GM19452 (cell line): Measurements from ENCODE around the gene CXorf66.
"Not testable (repeated sequence)": the region's sequence is repeated elsewhere in the genome, so short reads cannot be mapped to it uniquely, and the experiment has no call there.

Experiments
- ATAC-seq: cut with Tn5 transposase; IDR thresholded peaks from one replicate; pipeline ENCODE4 v1.9.1; 2021; ENCODE audit not compliant: unreplicated experiment

The CXorf66 gene

DNA sequence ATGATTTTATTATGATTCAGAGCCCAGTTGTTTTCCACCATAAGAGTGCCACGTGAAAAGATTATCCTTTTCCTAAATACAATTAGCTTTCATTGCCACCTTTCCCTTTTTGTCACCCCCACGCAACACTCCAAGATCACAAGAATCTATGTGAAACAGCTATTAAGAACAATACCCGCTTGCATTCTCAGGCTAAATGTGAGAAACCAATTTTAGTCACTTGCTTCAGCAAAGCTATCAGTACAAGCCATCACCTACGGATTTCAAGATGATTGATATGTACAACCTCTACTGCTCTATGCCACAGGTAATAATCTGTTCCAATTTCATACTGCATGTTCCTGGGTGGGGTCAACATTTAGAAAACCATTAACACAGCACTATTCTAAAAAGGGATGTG is 34.9 kb downstream of the CXorf66 start:
- ATAC-seq, result no peak

- no peak for ATAC-seq
Observed at GRCh38 chrX:139929876-139930275, 35.4 kb downstream of the CXorf66 start.

DNA sequence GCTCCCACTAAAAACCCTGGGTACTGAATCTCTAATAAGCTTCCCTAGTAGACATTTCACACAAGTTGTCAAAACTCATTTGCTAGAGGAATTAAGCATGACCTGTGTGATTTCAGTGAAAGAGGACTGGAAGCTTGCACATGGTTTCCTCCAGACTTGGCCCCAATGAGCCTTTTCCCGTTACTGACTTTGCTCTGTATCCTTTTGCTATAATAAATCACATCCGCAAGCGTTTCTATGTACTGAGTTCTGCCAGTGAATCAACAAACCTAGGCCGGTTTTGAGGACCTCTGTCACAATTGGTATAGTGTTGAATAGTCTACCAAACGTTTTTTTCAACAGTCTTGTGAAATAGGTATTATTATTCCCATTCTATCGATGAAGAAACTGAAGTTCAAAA is 40.6 kb downstream of the CXorf66 start:
- ATAC-seq, result no peak

DNA sequence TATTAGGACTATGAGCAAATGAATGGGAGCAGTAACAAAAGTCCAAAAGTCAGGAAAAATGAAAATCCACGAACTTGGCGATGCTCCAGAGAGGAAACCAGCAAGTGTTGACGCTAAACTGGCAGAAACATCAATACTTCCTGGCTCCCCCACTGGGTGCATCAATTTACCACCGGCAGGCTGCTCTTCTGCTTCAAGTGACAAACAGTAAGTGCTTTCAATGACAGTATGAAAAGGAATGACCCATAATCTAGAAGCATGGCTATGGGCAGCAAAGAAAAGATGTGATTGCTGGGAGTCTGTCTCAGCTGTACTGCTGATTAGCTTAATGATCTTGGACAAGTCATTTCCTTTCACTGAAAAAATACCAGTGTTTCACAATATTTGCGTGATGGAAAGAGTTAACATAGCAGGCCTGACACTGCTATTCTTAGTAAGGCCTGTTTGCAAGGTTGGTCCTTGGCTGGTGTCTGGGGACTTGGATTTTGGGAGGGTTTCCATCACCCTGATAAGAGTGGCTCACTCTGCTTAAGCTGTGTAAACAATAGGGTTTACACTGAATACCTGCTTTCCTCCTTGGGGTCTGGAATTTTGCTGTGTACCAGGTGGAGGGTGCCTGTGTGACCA is 41.1 kb downstream of the CXorf66 start:
- no peak for ATAC-seq

DNA sequence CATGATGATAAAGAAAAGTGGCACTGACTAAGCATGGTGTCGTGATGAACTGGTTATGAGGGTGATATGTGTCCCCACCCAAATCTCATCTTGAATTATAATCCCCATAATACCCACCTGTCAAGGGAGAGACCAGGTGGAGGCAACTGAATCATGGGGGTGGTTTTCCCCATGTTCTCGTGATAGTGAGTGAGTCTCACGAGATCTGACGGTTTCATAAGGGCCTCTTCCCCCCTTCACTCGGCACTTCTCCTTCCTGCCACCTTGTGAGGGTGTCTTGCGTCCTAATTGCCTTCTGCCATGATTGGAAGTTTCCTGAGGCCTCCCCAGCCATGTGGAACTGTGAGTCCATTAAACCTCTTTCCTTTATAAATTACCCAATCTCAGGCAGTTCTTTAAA is 44.2 kb downstream of the CXorf66 start:
- ATAC-seq, result not testable (repeated sequence)

DNA sequence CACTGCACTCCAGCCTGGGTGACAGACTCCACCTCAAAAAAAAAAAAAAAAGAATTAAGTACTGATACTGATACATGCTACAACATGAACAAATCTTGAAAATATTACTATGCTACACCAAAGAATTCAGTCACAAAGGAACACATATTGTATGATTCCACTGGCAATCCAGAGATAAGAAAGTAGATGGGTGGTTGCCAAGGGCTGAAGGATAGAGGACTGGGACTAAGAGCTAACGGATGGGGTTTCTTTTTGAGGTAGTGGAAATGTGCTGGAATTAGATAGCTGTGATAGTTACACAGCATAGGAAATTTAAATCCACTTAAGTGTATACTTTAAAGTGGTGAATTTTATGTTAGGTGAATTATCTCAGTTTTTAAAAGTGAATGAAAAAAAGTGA is 45.0 kb downstream of the CXorf66 start:
- no peak for ATAC-seq

DNA sequence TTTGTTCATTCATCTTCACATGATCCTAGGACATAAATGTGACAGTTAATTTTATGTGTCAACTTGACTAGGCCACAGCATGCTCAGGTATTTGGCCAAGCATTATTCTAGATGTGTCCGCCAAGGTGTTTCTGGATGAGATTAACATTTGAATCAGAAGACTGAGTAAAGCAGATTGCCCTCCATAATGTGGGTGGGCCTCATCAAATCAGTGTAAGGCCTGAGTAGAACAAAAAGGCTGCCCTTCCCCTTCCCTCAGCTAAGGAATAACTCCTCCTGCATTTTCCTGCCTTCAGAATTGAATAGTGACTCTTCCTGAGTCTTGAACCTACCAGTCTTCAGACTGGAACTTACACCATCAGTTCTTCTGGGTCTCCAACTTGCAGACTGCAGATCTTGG is 50.9 kb downstream of the CXorf66 start:
- no peak for ATAC-seq

- peak; percentile 58 for ATAC-seq
Observed at GRCh38 chrX:139909712-139910111, 55.6 kb downstream of the CXorf66 start.

GRCh38 chrX:139907078-139907477 is 58.2 kb downstream of the CXorf66 start:
- ATAC-seq, result no peak

- ATAC-seq, result no peak
Observed at GRCh38 chrX:139905743-139906142, 59.6 kb downstream of the CXorf66 start.
